GM19025 (cell line): ENCODE data around the gene LRP3.
A peak's percentile ranks its signal among the peaks of the same experiment; 100 is the strongest.
"Not testable (repeated sequence)": the region's sequence is repeated elsewhere in the genome, so short reads cannot be mapped to it uniquely, and the experiment has no call there.

ENCODE experiments used
- ATAC-seq: cut with Tn5 transposase; IDR thresholded peaks from one replicate; pipeline ENCODE4 v1.9.1; 2021; ENCODE audit warnings: mild to moderate bottlenecking, low read depth, moderate library complexity; ENCODE audit not compliant: unreplicated experiment

LRP3 gene

GRCh38 chr19:33175886-33176669 lies 18.1 kb upstream of the LRP3 start:
- no peak for ATAC-seq

GRCh38 chr19:33176670-33177416 lies 17.3 kb upstream of the LRP3 start:
- peak; percentile 76 for ATAC-seq

- ATAC-seq, result no peak
These were observed 16.6 kb upstream of the LRP3 start for GRCh38 chr19:33177417-33177979.

- ATAC-seq, result no peak
These were observed 7.5 kb upstream of the LRP3 start for GRCh38 chr19:33186431-33187182.

- ATAC-seq, result no peak
These were observed 7.0 kb upstream of the LRP3 start for GRCh38 chr19:33187183-33187540.

GRCh38 chr19:33189453-33189852 lies 4.7 kb upstream of the LRP3 start:
- ATAC-seq, result no peak

- ATAC-seq, result not testable (repeated sequence)
These were observed 3.0 kb upstream of the LRP3 start for GRCh38 chr19:33191092-33191491.

GRCh38 chr19:33191501-33191900 lies 2.6 kb upstream of the LRP3 start:
- ATAC-seq, result no peak

GRCh38 chr19:33192010-33192409 lies 2.1 kb upstream of the LRP3 start:
- ATAC-seq, result no peak

GRCh38 chr19:33193269-33193864 lies 763 bp upstream of the LRP3 start:
- no peak for ATAC-seq

- ATAC-seq, result no peak
These were observed 379 bp downstream of the LRP3 start for GRCh38 chr19:33194532-33194885.

- no peak for ATAC-seq
These were observed 935 bp downstream of the LRP3 start for GRCh38 chr19:33194886-33195644.

GRCh38 chr19:33195645-33196347 lies 1.7 kb downstream of the LRP3 start:
- ATAC-seq, result no peak

- ATAC-seq, result no peak
These were observed 2.5 kb downstream of the LRP3 start for GRCh38 chr19:33196446-33197193.

GRCh38 chr19:33197591-33198000 lies 3.5 kb downstream of the LRP3 start:
- ATAC-seq, result no peak

GRCh38 chr19:33198169-33198568 lies 4.0 kb downstream of the LRP3 start:
- no peak for ATAC-seq

- ATAC-seq, result no peak
These were observed 5.5 kb downstream of the LRP3 start for GRCh38 chr19:33199441-33200265.

- ATAC-seq, result no peak
These were observed 7.3 kb downstream of the LRP3 start for GRCh38 chr19:33201473-33201872.
